Activated CD8-positive, alpha-beta memory T cell treated with anti-CD3 and anti-CD28 coated beads, Interleukin-2, amount 50 U/mL, for 1 hour (primary cell): ENCODE measurements around the gene RGS9.
"Not testable (repeated sequence)": the region's sequence is repeated elsewhere in the genome, so short reads cannot be mapped to it uniquely, and the experiment has no call there.

Experiments used
- DNase-seq: peaks from one replicate; pipeline ENCODE4 v3.0.0-alpha.2; 2020; ENCODE audit errors: extremely low read depth

Gene RGS9

DNA sequence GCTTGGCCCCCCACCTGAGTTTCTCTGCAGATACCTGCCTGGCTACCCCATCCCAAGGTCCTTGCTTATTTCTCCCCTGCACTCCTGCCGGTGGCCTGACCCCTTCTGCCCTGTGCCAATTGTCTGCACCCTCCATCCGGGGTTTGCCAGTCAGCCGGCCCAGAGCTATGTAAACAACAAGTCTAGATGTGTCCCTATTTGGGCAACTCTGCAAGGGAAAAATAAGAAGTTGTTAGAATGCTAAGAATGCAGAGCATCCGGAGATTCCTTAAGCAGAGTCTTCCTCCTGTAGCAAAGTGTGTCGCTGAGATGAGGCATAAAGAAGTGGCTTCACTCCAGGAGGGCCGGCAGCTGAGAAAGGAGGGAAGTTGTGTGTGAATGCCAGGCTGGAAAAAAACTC lies 46.6 kb downstream of the RGS9 start:
- no peak for DNase-seq

DNA sequence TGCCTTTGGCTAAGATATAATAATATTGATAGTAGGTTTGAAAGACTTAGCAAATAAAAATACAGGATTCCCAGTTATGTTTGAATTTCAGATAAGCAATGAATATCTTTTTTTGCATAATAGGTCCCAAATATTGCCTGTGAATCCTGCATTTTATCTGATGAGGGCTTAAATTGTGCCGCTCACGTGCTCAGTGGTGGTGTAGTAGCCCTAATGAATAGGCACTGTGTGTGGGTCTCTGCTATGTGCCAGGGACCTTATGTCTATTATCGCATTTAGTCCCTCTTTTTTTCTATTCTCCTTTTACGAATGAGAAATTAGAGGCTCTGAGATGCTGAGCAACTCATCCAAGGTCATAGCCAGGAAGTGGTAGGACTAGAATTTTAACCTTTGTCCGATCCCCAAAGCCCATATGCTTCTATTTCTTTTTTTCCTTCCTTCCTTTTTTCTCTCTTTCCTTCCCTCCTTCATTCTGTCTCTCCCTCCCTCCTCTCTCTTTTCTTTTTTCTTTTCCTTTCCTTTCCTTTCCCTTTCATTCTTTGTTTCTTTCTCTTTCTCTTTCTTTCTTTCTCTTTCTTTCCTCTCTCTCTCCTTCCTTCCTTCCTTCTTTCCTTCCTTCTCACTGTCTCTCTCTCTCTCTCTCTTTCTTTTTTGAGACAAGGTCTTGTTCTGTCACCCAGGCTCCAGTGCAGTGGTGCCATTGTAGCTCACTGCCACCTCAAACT lies 47.2 kb downstream of the RGS9 start:
- no peak for DNase-seq

DNA sequence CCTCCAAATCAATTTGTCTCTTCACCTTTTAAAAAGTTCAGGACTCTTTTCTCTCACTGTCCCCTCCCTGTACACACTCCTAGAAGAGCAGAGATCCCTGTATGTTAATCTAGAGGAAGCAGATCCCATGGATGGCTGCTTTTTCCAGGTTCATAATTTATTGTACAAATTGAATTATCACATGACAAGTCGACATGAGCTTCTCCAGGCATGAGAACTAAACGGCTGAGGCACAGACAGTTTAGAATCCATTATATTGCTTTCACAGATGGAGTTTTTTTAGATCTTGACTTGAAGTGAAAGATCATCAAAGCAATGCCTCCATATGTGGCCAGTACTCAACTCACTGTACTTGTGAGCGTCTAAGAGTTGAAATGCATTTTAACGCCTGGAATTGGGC lies 47.9 kb downstream of the RGS9 start:
- DNase-seq = no peak

DNA sequence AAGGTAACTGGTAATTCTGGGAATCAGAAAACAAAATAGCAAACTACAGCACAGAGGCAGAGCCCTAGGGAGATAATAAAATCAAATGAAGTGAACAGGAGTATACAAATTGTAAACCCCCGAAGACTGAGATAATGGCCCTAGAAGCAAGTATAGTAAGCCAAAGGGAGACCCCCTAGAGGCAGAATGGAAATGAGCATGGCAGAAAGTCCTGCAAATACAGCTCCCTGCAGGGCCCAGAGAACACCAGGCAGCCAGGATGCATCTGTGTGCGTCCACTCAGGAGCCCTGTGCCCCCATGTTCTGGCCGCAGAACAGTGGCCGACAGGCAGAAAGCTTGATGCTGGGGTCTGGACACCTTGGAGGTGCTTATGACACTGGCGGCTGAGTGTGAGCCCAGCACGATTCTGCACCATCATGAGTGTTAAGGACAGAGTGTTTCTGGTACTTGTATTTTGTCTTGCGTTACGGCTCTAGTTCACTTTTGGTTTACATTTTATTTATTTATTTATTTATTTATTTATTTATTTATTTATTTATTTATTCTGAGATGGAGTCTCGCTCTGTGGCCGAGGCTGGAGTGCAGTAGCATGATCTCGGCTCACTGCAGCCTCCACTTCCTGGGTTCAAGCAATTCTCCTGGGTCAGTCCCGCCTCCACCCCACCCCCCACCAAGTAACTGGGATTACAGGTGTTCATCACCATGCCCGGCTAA lies 48.7 kb downstream of the RGS9 start:
- DNase-seq = no peak

DNA sequence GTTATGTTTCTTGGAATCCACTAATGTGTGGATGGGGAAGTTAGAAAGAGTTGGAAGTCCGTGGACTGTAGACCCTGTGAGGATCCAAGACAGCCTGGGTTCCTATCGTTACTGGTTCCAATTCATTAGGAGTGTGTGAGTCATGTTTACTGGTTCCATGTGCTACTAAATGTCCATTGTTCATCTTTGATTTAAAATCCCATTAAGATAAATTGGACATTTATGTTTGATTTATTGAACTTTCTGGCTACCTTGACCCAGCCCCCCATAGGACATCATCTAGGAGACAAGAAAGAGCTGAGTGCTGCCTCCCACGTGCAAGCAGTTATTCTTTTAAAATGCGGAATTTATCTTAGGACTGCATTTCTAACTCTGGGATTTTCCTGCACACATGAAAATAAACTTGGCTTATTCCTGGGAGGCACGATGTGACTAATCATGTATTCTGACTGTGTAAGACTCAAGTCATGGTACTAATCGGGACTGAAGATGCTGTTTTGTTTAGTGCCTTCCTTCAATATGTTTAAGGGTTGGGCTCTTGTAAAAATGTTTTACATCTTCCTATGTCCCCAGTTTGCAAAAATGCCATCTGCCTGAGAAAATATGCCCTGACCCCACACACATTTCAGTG lies 53.4 kb downstream of the RGS9 start:
- no peak for DNase-seq

DNA sequence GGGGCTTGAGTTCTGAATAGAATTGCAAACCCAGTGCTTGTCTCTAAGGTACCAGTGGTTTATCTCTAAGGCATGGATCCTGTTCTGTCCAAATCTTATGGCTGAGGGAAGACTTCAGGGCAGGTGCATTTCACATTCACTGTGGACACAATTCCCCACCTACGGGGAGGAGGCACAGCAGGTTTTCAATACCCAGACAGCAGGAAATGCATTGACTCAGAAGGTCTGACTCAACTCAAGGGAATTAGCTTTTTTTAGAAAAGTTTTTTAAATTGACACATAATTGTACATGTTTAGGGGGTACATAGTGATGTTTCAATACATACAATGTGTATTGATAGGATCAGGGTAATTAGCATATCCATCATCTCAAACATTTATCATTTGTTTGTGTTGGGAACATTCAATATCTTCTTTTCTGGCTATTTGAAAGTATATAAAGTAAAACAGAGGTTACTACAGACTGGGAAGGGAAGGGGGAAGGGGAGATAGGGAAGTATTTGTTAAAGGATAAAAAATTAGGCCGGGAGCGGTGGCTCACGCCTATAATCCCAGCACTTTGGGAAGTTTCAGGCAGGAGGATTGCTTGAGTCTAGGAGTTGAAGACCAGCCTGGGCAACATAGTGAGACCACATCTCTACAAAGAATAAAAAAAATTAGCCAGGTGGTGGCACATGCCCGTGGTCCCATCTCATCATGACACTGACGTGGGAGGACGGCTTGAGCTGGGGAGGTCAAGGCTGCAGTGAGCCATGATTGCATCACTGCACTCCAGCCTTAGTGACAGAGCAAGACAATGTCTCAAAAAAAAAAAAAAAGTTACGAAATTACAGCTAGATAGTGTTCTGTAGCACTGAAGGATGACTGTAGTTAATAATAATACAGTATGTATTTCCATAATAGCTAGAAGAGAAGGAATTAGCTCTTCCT lies 54.9 kb downstream of the RGS9 start:
- no peak for DNase-seq

DNA sequence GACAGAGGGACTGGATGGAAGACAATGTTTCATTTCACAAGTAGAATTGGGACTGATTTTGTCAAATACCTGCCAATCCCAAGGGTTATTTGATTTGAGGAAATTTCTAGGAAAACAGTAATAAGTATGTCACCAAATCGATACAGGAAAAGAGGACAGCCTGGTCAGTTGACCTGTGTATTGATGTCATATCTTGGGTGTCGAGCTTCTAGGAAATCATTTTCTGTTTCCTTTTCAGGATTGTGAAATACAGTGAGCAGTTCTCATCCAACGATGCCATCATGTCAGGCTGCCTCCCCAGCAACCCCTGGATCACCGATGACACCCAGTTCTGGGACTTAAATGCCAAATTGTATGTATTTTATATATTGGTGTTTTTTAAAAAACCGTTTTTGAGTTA lies 56.1 kb downstream of the RGS9 start:
- DNase-seq = no peak

GRCh38 chr17:65193716-65194293 lies 56.6 kb downstream of the RGS9 start:
- DNase-seq = no peak

GRCh38 chr17:65194670-65195334 lies 57.6 kb downstream of the RGS9 start:
- no peak for DNase-seq

DNA sequence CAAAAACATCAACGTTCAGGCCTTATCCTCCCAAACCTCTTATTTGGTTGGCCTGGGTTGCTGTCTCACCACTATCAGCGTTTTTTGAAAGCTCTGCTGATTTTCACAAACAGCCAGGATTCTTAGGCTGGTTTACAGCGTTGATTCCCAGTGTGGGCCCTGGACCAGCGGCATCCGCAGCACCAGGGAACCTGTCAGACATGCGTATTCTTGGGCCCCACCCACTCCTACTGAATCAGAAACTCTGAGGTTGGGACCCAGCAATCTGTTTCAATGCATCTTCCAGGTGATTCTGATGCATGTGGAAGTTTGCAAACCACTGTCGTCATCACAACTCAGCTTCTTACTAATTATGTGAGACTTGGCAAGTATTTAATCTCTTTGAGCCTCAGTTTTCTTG lies 58.5 kb downstream of the RGS9 start:
- no peak for DNase-seq

- no peak for DNase-seq
Measured at GRCh38 chr17:65196617-65197016, 59.4 kb downstream of the RGS9 start.

- no peak for DNase-seq
Measured at GRCh38 chr17:65197201-65197600, 60.0 kb downstream of the RGS9 start.

DNA sequence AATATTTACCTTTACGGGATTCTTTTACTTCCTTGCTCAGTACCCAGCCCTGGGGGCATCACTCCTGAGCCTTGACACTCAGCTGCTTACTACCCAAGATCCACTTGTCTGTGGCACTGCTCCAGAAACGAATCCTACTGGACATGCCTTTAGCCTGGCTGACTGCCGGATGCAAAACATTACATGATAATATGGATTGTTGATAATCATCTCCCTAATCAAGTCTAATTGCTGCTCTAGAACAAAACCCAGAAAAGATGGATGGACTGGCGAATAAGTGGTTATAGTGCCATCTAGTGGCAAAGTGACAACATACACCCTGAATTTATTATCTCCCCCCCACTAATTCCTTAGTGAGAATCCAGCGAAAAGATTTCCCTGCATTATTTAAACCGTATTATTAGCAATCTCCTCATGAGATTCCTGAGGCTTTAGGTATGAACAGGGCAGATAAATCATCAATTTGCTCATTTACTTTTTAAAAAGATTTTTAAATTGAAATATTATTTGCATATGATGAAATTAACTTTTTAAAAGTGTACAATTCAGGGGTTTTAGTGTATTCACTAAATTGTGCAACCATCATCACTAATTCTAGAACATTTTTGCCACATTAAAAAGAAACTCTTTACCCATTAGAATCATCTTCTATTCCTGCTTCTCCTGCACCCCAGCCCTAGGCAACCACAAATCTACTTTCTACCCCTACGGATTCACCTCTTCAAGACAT lies 61.6 kb downstream of the RGS9 start:
- DNase-seq = no peak

- DNase-seq = no peak
Measured at GRCh38 chr17:65201331-65201730, 64.2 kb downstream of the RGS9 start.

DNA sequence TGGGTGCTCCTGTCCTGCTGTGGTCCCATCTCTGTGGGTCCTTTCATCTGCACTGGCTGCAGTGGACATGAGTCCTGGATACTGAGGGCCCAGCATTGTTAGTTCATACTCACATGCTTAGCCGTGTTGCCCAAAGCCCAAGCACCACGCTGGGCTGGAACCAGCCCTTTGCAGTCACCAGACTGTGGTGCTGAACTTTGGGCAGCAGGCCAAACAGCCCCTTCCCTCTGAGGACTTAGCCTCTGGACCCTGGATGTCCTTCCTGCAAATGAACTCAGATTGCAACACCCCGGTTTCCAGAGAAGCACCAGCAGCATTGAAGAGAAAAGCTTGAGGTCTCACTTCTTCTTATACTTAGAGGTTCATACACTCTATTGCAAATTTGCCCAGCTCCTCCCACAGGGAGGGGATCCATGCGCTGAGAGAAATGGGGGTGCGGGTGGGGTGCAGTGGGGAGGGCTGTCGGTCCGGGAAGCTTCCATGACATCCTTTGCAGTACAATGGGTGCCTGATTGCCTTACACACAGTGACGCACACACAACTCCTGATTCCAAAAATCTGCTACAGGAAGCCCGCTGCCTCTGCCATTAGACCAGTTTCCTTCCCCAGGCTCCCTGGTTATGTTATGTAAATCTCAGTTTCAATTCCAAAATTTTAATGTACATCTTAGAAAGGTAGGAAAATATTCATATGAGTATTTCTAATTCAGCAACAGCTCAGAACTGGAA lies 65.8 kb downstream of the RGS9 start:
- no peak for DNase-seq

GRCh38 chr17:65204001-65204400 lies 66.8 kb downstream of the RGS9 start:
- DNase-seq = no peak

DNA sequence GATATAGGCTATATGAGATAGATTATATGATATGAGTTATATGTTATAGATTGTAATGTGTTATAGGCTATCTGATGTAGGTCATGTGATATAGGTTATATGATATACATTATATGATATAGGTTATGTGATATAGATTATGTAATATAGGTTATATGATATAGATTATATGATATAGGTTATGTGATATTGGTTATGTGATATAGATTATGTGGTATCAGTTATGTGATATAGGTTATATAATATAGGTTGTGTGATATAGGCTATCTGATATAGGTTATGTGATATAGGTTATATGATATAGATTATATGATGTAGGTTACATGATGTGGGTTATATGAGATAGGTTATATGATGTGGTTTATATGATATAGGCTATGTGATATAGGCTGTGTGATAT lies 68.5 kb downstream of the RGS9 start:
- DNase-seq = no peak

DNA sequence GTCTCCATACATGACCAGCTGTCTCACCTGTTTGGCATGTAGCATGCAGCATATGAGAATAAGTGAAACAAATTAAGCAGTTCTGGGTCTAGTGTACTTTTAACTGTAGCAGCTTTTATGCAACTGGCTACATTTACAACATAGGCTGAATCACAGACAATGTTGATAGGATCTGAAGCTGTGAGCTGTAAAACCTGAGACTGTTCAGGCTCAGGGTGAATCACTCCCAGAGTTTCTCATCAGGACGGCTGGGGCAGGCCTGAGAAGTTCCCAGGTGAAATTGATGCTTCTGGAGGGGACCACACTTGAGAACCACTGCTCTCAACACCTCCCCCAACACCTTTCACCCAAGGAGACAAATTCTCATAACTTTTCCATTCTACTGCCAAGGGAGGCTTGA lies 70.3 kb downstream of the RGS9 start:
- DNase-seq = not testable (repeated sequence)

GRCh38 chr17:65208717-65209116 lies 71.5 kb downstream of the RGS9 start:
- no peak for DNase-seq

DNA sequence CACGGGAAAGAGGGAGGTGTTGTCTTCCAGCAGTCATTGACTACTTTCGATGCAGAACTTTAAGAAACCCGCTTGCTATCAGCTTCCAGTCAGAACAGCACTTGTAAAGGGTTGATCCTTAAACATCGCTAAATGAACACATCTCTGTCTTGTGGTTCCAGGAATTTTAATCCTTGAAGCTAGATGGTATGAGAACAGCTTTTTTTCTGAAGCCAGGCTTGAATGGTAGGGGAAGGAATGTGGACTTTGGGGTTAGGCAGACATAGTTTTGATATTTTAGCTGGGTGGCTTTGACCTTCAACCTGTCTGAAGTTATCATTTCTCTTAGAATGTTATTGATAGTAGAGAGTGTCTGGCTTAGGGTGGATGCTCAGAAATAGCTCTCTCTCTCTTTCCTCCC lies 81.1 kb downstream of the RGS9 start:
- DNase-seq = no peak
